ENCODE measurements around the gene SLC40A1. TPM values are rescaled to one million over a fixed set of nuclear protein-coding genes. Genes with fewer than 3 reads are reported as not detected.

Gene SLC40A1
- total RNA-seq, 1 experiment from 2014 or later = not detected

DNA sequence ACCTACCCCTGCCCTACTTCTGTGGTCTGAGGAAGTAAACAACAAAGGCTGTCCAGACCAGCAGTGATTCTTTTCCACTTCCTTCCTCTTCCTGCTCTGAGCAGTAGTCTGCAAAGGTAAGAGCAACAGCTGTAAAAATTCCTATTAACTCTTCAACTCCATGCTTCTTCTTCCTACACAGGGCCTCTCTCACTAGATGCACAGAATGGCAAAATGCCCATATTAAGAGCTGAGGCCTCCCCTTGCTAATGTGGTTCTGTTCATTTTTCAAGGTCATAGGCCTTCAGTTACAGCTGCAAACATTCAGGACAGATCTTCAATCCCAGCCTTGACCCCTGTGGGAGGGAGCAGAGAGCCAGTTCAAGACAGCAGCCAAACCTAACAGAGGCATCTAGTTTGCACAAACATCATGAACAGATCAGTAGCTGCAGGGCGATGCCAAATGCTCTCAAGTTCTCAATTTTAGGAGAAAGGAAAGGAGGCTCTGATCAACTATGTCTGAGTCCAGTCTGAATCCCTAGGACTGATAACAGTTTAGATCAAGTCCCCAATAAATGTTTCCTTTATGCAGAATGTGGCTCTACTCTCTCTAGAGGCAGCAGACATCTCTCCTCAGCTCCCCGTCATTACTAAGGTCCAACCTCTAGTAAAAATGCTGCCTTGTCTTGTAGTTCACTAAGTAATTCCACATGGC is 20.9 kb downstream of the SLC40A1 start:
- Histone ChIP-seq H3K4me2 (ENCODE audit: insufficient read depth, insufficient read length, low read length) (no peak overlapping the region), H3K4ac (ENCODE audit: low read depth, low read length) (no peak overlapping the region), H3K18ac (ENCODE audit: insufficient read length, low read depth, low read length) (no peak overlapping the region), H2BK20ac (ENCODE audit: low read depth, low read length, poor library complexity, severe bottlenecking) (no peak overlapping the region), H4K5ac (ENCODE audit: insufficient read length, low read depth, low read length) (no peak overlapping the region), H3K56ac (ENCODE audit: insufficient read length, low read depth, low read length) (no peak overlapping the region), H3K79me1 (ENCODE audit: insufficient read depth, low read depth, low read length, poor library complexity, severe bottlenecking) (no peaks in the 10 kb centered on the region), H3K14ac (ENCODE audit: insufficient read depth, low read length) (no peak overlapping the region), H3K23me2 (ENCODE audit: insufficient read length, low read depth, low read length, poor library complexity, severe bottlenecking) (no peaks in the 10 kb centered on the region), H2BK120ac (ENCODE audit: low read depth, low read length, poor library complexity, severe bottlenecking) (no peak overlapping the region), H2BK15ac (ENCODE audit: low read depth, low read length) (no peak overlapping the region), H3K23ac (ENCODE audit: insufficient read length, low read depth, low read length) (no peak overlapping the region), H2AFZ (ENCODE audit: low read length) (no peak overlapping the region), H4K20me1 (ENCODE audit: control insufficient read depth, insufficient read depth, insufficient read length) (no peaks in the 10 kb centered on the region), H3K9ac (ENCODE audit: extremely low read depth, insufficient read length, low read length) (no peak overlapping the region), H3K79me2 (ENCODE audit: insufficient read depth, low read length) (no peaks in the 10 kb centered on the region), H2AK5ac (ENCODE audit: insufficient read length, low read length) (no peak overlapping the region), H3K27me3 (ENCODE audit: insufficient read depth, low read length) (no peaks in the 10 kb centered on the region), H2BK5ac (ENCODE audit: insufficient read length, low read length) (no peak overlapping the region), H3K27ac (ENCODE audit: insufficient read length, low read depth, low read length) (no peak overlapping the region), H3K9me3 (ENCODE audit: control insufficient read depth, low read depth, low read length) (no peaks in the 10 kb centered on the region), H4K91ac (ENCODE audit: insufficient read length, low read depth, low read length) (no peak overlapping the region), H3K4me1 (ENCODE audit: insufficient read depth, low read length) (no peaks in the 10 kb centered on the region), H3T11ph (ENCODE audit: low read length) (no peak overlapping the region), H2BK12ac (ENCODE audit: insufficient read length, low read depth, low read length) (no peak overlapping the region), H4K8ac (replicated peaks; ENCODE audit: insufficient read length, low read depth, low read length) (no peak overlapping the region)
- no CpG with 5 or more reads among the region's 2 CpGs for WGBS (ENCODE audit: extremely low coverage, insufficient read length, low lambda C conversion rate)
- TF ChIP-seq, protein P1, sequence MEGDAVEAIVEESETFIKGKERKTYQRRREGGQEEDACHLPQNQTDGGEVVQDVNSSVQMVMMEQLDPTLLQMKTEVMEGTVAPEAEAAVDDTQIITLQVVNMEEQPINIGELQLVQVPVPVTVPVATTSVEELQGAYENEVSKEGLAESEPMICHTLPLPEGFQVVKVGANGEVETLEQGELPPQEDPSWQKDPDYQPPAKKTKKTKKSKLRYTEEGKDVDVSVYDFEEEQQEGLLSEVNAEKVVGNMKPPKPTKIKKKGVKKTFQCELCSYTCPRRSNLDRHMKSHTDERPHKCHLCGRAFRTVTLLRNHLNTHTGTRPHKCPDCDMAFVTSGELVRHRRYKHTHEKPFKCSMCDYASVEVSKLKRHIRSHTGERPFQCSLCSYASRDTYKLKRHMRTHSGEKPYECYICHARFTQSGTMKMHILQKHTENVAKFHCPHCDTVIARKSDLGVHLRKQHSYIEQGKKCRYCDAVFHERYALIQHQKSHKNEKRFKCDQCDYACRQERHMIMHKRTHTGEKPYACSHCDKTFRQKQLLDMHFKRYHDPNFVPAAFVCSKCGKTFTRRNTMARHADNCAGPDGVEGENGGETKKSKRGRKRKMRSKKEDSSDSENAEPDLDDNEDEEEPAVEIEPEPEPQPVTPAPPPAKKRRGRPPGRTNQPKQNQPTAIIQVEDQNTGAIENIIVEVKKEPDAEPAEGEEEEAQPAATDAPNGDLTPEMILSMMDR (conservative IDR thresholded peaks at IDR 0.05) = no peak
- no peak overlapping the region for H3K4me3 Mint-ChIP-seq
- peaks cover under 1% of the 10 kb centered on the region; the same call in 1 of the 2 replicates for H3K27me3 Mint-ChIP-seq (ENCODE audit: low read depth)
- DNase-seq = no peak
- no peaks in the 10 kb centered on the region for H3K36me3 Mint-ChIP-seq (ENCODE audit: insufficient read depth in 1 of 3, low read depth in 3 of 3)
- peaks cover 6 to 11% of the 10 kb centered on the region in 2 experiments for H3K4me1 Mint-ChIP-seq
- 0 out of 7 replicates have a peak overlapping the region, but pooled peaks of 1 of the 3 experiments have one; percentile 50 for H3K27ac Mint-ChIP-seq
- no peaks in the 10 kb centered on the region for H3K9me3 Mint-ChIP-seq
